ENCODE data around the gene ZMYND8. TPM values are rescaled to one million over a fixed set of nuclear protein-coding genes. Genes with fewer than 3 reads are reported as not detected.

Gene ZMYND8
- total RNA-seq, 4 donors from 2014 or later, result 22.7 to 44.5 (median 28.6) TPM

GRCh38 chr20:47164140-47164539, 192.4 kb downstream of the ZMYND8 start:
- no peak for TF ChIP-seq CTCF (IDR thresholded peaks at IDR 0.05)
- DNase-seq (ENCODE audit: low spot score) (no peak), ATAC-seq (ENCODE audit: low FRiP score) (no peak)

- ATAC-seq (ENCODE audit: low FRiP score) (no peak), DNase-seq (ENCODE audit: low spot score) (no peak)
- TF ChIP-seq CTCF (IDR thresholded peaks at IDR 0.05), result no peak
Observed at GRCh38 chr20:47161411-47161810, 195.1 kb downstream of the ZMYND8 start.

- DNase-seq (ENCODE audit: low spot score) (no peak), ATAC-seq (ENCODE audit: low FRiP score) (no peak)
- TF ChIP-seq CTCF (IDR thresholded peaks at IDR 0.05), result no peak
Observed at GRCh38 chr20:47160992-47161391, 195.5 kb downstream of the ZMYND8 start.

- no peak for DNase-seq (ENCODE audit: low spot score)
- ATAC-seq (ENCODE audit: low FRiP score), result no peak
- TF ChIP-seq CTCF (IDR thresholded peaks at IDR 0.05), result no peak
Observed at GRCh38 chr20:47160240-47160639, 196.3 kb downstream of the ZMYND8 start.

Small RNAs within 50 kb of the gene (small RNA-seq; reads per million reads assigned to genes)
- not detected for gene MIR3616

Other genes starting within 250 kb of the ZMYND8 start
- gene NCOA3, start 145.2 kb upstream of the ZMYND8 start, total RNA-seq, result 10 to 100 TPM; 33.7 to 70.6 (median 43.7) TPM